Anterior cingulate cortex (tissue), 58 donors: ENCODE data around the gene PDCD7.
"Not testable (repeated sequence)": the region's sequence is repeated elsewhere in the genome, so short reads cannot be mapped to it uniquely, and the experiment has no call there.

ENCODE experiments used
- DNase-seq, 58 donors: peaks; one replicate each; lab custom pipeline; 2025; lab: John Stamatoyannopoulos, UW

Gene PDCD7

GRCh38 chr15:65093793-65094170 lies 39.8 kb downstream of the PDCD7 start:
- not testable (repeated sequence) for DNase-seq

- DNase-seq = no peak
Observed at GRCh38 chr15:65092911-65093792, 40.5 kb downstream of the PDCD7 start.

GRCh38 chr15:65091946-65092770 lies 41.5 kb downstream of the PDCD7 start:
- DNase-seq = no peak

GRCh38 chr15:65089206-65089824 lies 44.3 kb downstream of the PDCD7 start:
- no peak for DNase-seq

DNA sequence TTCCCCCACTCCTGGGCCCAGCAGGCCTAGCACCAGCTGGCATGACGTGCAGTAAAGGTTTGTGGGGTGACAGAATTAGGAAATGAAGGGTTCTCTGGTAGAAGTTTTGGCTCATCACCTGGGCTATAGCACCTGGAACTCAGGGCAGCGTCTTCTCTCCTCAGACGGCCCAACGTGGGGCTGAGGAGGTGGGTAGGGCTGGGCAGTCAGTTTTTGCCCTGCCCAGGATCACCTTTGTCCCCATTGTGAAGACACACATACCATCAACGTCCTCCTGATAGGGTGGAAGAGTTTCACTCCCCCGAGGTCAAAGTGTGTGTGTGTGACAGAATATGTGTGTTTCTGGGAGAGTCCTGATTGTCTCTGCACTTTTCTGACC lies 45.0 kb downstream of the PDCD7 start:
- no peak for DNase-seq

DNA sequence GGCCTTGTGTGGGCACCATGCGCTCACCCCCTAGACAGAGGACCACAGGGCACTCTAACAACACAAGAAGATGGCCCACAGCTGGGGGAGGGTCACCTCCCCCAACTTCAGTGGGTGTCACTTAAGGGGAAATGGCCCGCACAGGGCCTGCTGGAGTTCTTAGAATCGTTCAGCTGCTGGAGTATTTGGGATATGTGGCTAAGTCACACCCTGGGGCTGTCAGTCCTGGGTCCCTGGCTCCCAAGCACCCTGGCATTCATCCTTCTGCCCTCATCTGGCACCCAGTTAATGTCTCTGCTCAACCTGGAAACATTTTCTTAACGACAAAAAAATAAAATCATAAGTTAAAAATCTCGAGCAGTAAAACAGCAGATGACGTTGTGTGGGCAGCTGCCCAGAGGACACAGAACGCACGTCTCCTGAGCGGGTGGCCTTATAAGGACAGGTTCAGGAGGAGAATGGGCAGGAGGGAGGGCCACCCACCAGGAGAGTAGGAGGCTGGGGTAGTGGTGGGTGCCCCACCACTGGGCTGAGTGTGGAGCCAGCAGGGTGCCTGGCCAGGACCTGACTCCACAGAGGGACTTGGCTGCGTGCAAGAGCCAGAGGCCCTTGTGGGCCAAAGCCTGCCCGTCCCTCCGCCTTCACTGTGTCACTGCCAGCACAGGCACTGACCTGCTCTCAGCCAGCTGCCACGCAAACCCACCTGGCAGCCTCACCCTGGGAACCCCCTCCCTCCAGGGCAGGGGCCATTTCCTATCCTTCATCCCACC lies 45.5 kb downstream of the PDCD7 start:
- peak in 4 of 58 donors; percentile 16 to 34 (median 18) for DNase-seq

DNA sequence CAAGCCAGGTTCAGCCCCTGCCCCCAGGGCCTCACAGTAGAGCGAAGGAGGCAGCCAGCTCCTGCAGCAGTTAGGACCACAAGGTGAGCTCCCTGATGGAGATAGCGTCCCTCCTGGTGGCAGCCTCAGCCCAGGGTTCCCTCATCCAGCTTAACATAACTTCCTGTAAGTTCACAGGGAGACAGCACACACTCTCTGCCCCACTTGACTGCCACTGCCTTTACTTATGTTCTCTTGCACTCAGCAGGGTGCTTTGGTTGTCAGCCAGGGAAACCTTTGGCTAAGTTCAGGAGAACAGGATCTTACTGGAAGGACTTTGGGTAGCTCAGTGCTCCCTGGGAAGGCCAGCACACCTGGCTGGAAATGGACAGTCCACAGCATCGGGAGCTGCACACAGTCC lies 46.2 kb downstream of the PDCD7 start:
- peak in 1 of 58 donors; percentile 16 for DNase-seq

DNA sequence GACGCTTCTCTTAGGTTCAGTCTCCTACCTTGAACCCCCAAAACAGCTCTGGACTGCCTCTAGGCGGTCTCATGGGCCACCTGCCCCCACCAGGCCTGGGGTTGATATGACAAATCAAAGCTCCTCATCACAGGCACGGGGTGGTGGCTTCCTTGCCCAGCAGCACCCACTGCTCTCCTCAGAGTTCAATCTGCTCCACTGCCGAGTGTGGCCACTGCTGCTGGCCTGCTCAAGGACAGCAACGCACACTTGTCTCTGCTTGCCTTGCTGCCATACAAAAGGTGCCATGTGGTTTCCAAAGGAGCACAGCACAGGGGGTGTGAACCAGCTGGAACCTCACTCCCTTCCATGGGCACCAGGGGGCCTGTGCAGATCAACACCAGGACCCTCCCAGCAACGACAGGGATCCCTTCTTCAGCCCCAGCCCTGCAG lies 46.9 kb downstream of the PDCD7 start:
- DNase-seq = no peak

DNA sequence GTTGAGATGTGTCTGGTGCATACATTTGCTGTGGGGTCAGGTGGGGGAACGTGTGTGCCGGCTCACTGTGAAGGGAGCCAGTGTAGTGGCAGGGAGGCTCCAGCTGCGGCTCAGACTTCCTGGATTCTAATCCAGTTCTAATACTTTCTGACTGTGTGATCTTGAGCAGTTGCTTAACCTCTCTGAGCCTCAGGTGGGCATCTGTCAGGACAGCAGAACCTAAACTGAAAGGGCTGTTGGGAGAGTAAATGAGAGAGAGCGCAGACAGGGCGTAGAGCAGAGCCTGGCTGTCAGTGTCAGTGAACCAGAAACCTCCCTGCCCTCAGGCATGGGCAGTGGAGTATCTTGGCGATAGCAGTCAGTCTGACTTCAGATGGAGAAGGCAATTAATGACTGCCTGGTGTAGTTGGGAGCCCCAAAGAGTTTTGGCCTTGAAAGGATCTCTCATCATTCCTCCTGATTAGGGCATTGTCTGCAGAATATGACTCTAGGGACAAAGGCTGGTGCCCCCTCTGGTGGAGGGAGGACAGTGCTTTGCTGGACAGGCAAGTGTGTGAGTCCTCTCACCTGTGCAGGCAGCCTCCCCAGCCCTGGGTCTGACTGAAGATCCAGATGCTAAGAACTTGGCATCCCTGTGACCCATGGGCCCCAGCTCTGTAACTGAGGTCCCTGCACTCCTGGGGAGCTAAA lies 47.5 kb downstream of the PDCD7 start:
- no peak for DNase-seq

DNA sequence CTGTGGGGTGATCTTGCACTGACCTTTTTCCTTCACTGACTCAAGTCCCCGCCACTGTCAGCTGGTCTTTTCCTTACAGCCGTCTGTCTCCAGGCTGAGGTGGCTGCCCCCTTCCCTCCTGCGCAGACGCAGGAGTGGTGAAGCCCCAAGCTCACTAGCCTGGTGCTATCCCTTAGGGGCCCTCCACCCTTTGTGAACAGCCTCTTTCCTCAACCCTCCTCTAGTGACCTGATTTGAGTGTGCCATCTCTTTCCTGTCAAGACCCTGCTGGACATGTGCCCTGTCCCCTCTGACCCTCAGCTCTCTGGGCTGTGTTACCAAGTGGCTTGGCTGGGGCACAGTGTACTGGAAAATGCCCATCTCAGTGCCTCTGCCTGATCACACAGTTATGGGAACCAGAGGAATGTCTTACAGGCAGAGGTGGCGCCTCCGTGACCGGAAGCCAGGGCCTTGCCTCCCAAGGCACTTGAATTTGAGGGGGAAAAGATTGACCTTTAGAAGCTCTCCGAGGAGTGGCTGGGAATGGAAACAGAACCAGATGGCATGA lies 48.3 kb downstream of the PDCD7 start:
- DNase-seq = peak in 1 of 58 donors; percentile 40

- DNase-seq = no peak
Observed at GRCh38 chr15:65084500-65085206, 49.0 kb downstream of the PDCD7 start.

- peak in 19 of 58 donors; percentile 17 to 57 (median 32) for DNase-seq
Observed at GRCh38 chr15:65083262-65083701, 50.3 kb downstream of the PDCD7 start.

- DNase-seq = no peak
Observed at GRCh38 chr15:65082303-65082953, 51.2 kb downstream of the PDCD7 start.

DNA sequence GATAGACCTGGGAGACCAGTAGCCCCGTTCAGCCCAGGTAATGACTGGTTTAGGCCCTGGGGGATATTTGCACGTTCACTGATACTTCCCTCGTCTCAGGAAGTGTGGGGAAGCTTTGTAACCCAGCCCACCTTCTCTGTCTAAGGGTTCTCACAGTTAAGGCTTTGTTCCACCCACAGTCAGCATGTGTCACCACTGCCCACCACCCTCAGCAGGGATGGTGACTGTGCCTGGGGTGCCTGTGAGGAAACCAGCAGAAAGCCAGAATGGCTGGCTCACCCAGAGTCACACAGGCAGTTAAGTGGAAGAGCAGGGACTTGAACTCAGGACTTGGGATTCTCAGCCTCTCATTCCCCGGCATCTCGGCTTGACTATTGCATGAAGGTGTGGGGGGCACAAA lies 51.9 kb downstream of the PDCD7 start:
- no peak for DNase-seq

- DNase-seq = peak in 8 of 58 donors; percentile 13 to 57 (median 31)
Observed at GRCh38 chr15:65081270-65081669, 52.3 kb downstream of the PDCD7 start.

GRCh38 chr15:65079580-65079979 lies 54.0 kb downstream of the PDCD7 start:
- no peak for DNase-seq

DNA sequence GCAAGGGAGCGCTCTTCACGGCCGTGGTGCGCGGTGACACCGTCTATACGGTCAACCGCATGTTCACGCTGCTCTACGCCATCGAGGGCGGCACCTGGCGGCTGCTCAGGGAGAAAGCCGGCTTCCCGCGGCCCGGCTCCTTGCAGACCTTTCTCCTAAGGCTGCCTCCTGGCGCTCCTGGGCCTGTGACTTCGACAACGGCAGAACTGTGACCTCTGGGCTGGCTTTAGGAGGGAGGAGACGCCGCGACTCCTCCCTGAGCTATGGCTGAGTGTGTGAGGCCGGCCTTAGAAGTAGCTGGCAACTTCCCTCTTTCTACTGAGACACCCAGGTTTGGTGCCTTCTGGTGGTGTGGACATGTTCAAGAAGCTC lies 55.6 kb downstream of the PDCD7 start:
- peak in 2 of 58 donors; percentile 16 to 22 for DNase-seq
